NCI-H748 (cell line): ENCODE measurements around the gene TNFSF8.

Experiments
- DNase-seq: peaks from one replicate; lab custom pipeline; 2025; ENCODE audit not compliant: unreplicated experiment; lab: John Stamatoyannopoulos, UW

The TNFSF8 gene

DNA sequence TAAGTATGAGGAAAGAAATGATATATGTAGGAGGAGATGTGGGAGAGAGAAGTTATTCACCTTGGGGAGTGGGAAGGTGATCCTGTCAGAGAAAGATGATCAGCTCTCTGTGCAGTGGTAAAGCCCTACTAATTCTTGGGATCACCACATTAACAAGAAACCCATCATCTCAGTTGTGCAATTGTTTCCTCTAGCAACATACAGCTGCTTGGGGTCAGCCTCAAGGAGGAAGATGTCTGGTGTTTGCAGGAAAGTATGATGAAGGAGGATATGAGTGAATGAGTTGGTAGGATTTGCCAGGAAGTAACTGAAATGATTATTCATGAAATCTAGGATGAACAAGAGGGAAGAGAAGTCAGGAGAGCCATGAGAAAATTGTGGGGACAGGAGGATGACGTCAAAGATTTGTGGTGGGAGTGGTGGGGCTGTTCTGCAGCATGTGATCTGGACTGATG is 50.1 kb downstream of the TNFSF8 start:
- no peak for DNase-seq

GRCh38 chr9:114878879-114879564 is 51.4 kb downstream of the TNFSF8 start:
- no peak for DNase-seq

- peak; percentile 78 for DNase-seq
Observed at GRCh38 chr9:114869845-114870244, 60.5 kb downstream of the TNFSF8 start.

- no peak for DNase-seq
Observed at GRCh38 chr9:114869378-114869777, 61.0 kb downstream of the TNFSF8 start.

DNA sequence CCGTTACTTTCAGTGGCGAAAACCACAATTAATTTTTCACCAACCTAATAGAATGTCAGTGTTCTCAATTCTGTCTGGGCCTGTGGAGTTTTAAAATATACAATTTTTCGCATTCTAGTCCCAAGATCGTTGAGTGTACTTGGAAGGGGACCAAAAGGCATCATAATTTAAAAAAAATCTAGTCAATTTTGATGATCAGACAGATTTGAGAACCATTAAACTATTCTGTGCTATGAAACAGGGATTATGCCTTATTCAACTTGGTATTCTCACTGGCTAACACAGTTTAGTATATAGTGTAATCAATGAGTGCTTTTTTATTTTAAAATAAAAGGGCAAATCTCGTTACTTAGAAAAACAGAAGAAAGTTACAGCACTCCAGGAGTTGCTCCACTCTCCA is 63.1 kb downstream of the TNFSF8 start:
- no peak for DNase-seq

GRCh38 chr9:114864471-114864870 is 65.9 kb downstream of the TNFSF8 start:
- DNase-seq = no peak

- no peak for DNase-seq
Observed at GRCh38 chr9:114861922-114862605, 68.3 kb downstream of the TNFSF8 start.

DNA sequence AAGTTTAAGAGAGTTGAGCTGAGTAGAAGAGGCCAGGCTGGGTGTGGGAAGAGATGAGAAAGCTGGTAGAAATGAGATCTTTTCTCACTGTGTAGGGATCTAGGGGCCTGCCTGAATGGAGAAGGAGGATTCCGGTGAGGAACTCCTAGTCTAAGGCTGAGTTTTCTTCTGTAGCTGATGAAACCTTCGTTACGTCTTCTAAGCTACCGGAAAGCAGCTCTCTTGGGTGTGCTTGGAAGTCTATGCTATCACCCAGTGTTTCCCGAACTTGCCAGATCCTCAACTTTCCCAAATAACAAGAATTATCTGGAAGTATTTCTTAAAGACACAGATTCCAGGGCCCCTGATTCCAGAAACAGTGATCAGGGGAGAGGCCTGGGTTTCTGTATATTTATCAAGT is 69.1 kb downstream of the TNFSF8 start:
- DNase-seq = no peak

DNA sequence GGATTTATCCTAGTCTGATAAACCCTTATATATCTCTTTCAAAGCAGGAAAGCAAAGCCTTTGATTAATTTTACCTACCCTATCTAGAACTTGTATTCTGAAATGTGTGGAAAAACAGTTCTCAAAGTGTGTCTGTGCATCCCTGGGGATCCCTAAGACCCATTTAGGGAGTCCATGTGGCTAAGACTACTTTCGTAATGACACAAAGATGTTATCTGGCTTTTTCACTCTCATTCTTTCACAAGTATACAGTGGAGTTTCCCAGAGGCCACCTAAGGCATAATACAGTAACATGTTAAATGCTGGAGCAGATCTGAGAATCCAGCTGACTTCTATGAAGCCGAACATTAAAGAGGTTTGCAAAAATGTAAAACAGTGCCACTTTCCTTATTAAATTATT is 70.2 kb downstream of the TNFSF8 start:
- no peak for DNase-seq

DNA sequence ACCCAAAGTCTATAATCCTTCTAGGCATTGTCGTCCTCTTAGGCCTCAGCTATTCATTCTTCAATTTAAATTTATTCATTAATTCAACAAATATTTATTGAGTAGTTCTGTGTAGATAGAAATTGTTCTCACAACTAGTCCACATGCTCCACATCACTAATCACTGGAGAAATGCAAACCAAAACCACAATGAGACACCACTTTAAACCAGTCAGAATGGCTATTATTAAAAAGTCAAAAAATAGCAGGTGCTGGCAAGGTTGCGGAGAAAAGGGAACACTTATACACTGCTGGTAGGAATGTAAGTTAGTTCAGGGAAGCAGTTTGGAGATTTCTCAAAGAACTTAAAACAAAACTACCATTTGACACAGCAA is 73.5 kb downstream of the TNFSF8 start:
- no peak for DNase-seq

DNA sequence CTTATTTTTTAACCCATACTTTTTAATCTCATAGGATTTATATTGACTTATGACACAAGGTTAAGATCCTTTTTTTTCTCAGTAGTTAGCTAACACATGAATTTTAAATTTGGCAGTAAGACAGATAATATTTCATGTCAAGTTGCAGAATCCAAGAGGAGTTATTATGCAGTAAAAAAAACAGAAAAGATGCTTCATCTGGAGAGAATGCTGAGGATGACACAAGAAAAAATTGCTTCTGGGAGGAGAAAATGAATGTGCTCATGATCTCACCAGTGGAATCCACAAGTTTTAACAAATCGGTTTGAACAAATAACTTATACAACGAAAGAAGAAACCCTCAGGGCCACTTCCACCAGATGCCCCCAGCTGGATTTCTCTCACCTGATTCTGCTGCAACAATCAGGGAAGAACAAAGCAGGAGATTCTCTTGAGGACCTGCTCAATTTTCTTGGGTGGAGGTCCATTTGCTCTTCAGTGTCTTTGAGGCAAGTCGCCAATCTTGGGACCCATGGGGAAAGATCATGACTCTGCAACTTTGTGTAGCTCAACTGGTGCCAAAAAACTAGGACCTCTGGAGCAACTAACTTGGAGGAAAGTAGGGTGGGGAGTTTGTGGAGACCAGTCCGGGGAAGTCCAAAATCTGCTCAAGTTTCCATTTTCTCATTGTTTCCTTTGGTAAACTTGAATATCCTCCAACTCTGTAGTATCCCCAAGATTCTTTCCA is 74.0 kb downstream of the TNFSF8 start:
- DNase-seq = no peak

DNA sequence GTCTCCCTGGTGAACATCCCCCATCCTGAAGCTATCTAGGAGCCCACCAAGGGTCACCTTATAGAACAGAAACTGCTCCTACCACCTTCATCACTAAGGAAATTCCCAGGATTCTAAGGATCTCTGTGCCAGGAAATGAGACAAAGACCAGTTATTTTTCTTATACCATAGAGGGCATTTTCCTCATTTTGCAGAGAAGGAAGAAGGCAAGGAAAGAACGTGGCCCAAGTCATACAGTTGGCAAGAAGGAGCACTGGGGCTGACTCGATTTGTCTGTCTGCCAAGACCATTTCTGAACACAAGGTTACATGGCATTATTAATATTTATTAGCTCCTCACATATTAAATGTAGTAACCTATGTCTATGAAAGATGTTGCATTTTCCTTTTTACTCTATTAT is 74.9 kb downstream of the TNFSF8 start:
- DNase-seq = no peak

DNA sequence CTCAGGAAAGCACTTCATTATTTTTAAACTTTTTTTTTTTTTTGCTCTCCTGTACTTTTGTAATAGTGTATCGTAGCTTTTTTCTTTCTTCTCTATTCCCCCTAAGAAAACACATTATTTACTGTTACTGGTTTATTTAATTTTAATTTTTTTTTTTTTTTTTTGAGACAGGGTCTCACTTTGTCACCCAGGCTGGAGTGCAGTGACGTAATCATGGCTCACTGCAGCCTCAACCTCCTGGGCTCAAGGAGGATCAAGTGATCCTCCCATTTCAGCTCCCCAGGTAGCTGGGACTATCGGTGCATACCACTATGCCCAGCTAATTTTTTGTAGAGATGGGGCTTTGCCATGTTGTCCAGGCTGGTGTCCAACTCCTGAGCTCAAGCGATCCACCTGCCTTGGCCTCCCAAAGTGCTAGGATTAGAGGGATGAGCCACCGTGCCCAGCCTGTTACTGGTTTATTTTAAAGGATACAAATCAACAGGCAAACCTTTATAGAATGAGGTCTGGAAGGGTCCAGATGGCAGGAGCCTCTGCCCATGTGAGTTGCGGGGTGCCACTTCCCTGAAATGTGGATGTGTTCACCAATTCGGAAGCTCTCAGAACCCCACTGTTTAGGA is 75.5 kb downstream of the TNFSF8 start:
- no peak for DNase-seq

DNA sequence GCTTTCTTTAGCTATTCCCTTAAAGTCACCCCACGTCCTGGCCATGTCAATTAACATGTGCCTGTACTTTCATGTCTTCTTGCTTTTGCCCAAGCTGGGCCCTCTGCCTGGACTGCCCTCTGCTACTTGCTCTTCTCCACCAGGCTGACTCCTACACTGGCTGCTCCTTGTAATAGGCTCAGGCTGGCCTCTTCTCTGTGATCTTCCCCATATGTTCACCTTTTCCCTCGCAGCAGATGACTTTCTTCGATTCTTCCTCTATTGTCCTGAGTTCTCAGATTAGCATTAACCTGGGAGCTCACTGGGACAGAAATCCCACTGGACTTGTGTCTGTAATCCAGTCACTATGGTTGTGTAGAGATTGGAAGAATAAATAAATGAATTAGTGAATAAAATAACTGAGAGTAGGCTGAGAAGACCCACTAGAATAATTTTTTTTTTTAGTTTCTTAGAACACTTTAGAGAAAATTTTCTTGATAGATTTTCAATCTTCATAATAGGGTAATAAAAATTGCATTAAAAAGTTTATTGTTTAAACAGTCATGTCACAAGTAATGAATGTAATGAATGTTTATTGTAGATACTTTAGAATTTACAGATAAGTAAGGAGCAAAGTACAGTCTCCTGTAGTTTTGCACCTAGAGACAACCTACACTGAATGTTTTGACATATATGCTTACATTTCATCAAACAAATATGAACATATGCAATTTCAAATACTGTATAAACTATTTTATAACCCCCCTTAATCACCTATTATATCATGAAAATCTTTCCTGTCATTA is 77.1 kb downstream of the TNFSF8 start:
- DNase-seq = no peak

GRCh38 chr9:114852050-114852594 is 78.3 kb downstream of the TNFSF8 start:
- no peak for DNase-seq

DNA sequence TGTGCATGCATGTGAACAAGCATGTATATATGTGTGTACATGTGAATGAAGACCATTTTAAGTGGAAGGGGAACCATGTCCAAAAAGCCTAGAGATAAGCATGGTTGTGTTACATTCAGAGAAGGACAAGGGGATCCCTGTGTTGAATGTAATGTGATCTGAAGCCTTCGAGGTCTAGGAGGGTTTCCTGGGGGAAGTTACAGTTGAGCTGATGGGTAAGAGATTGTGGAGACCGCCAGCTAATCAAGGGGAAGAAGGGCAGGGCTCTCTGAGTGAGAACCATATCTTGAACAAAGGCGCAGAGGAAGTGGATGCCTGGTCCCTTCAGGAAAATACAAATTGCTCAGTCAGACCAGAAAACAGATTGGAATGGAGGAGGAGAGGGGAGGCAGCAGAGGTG is 79.1 kb downstream of the TNFSF8 start:
- no peak for DNase-seq
